T follicular helper cell (primary cell): Measurements from ENCODE around the gene LAMC2.
"Not testable (repeated sequence)": the region's sequence is repeated elsewhere in the genome, so short reads cannot be mapped to it uniquely, and the experiment has no call there.

Source experiments
- DNase-seq: peaks from one replicate; pipeline ENCODE4 v3.0.0-alpha.2; 2020; ENCODE audit warnings: low read depth
- total RNA-seq, 2 experiments: gene quantifications; one replicate each; lab custom pipeline; 2026; lab: John Stamatoyannopoulos, UW

The LAMC2 gene
- 0 to 0.12 reads per million in 2 experiments for total RNA-seq

GRCh38 chr1:183185941-183186490, at the start of gene LAMC2:
Gene LAMC2, plus strand, starts transcription at chr1:183186264. Its CDS starts 89 bp downstream, at chr1:183186353.
- no peak for DNase-seq

- DNase-seq, result no peak
These were observed 48.3 kb upstream of the LAMC2 start for GRCh38 chr1:183137782-183138181.

- no peak for DNase-seq
These were observed 47.8 kb upstream of the LAMC2 start for GRCh38 chr1:183138301-183138700.

- no peak for DNase-seq
These were observed 46.7 kb upstream of the LAMC2 start for GRCh38 chr1:183139281-183139942.

GRCh38 chr1:183140633-183141032, 45.4 kb upstream of the LAMC2 start:
- DNase-seq, result no peak

GRCh38 chr1:183142171-183142570, 43.9 kb upstream of the LAMC2 start:
- DNase-seq, result no peak

- DNase-seq, result no peak
These were observed 42.3 kb upstream of the LAMC2 start for GRCh38 chr1:183143576-183144315.

- DNase-seq, result no peak
These were observed 41.3 kb upstream of the LAMC2 start for GRCh38 chr1:183144752-183145151.

- DNase-seq, result no peak
These were observed 38.3 kb upstream of the LAMC2 start for GRCh38 chr1:183147735-183148134.

GRCh38 chr1:183148599-183148998, 37.5 kb upstream of the LAMC2 start:
- no peak for DNase-seq

- no peak for DNase-seq
These were observed 36.8 kb upstream of the LAMC2 start for GRCh38 chr1:183149273-183149672.

- not testable (repeated sequence) for DNase-seq
These were observed 36.0 kb upstream of the LAMC2 start for GRCh38 chr1:183150032-183150431.

GRCh38 chr1:183150445-183150844, 35.6 kb upstream of the LAMC2 start:
- no peak for DNase-seq

- DNase-seq, result no peak
These were observed 33.9 kb upstream of the LAMC2 start for GRCh38 chr1:183152180-183152579.

GRCh38 chr1:183155939-183156338, 30.1 kb upstream of the LAMC2 start:
- no peak for DNase-seq

- DNase-seq, result no peak
These were observed 26.1 kb upstream of the LAMC2 start for GRCh38 chr1:183159960-183160359.

GRCh38 chr1:183161391-183161790, 24.7 kb upstream of the LAMC2 start:
- no peak for DNase-seq

GRCh38 chr1:183163316-183163715, 22.7 kb upstream of the LAMC2 start:
- no peak for DNase-seq

- no peak for DNase-seq
These were observed 21.7 kb upstream of the LAMC2 start for GRCh38 chr1:183164340-183164739.

- DNase-seq, result no peak
These were observed 21.1 kb upstream of the LAMC2 start for GRCh38 chr1:183164963-183165362.

- DNase-seq, result no peak
These were observed 20.6 kb upstream of the LAMC2 start for GRCh38 chr1:183165456-183165855.

- DNase-seq, result no peak
These were observed 19.6 kb upstream of the LAMC2 start for GRCh38 chr1:183166454-183166853.

GRCh38 chr1:183167676-183168075, 18.4 kb upstream of the LAMC2 start:
- no peak for DNase-seq
